Neuron (in vitro differentiated cells): ENCODE data around the gene MYMX.
"Not testable (repeated sequence)": the region's sequence is repeated elsewhere in the genome, so short reads cannot be mapped to it uniquely, and the experiment has no call there.

Experiments used
- H2AFZ ChIP-seq: one replicate; pipeline ENCODE4 v1.6.1; 2013; ENCODE audit warnings: low read depth, mild to moderate bottlenecking, inconsistent platforms, low read length, moderate library complexity
- H3K27me3 ChIP-seq: one replicate; pipeline ENCODE4 v1.6.1; 2013; ENCODE audit warnings: low read length; ENCODE audit not compliant: insufficient read depth
- H3K36me3 ChIP-seq: one replicate; pipeline ENCODE4 v1.6.1; 2013; ENCODE audit warnings: low read length; ENCODE audit not compliant: insufficient read depth
- H3K4me1 ChIP-seq: one replicate; pipeline ENCODE4 v1.6.1; 2013; ENCODE audit warnings: low read length; ENCODE audit not compliant: insufficient read depth
- H3K4me3 ChIP-seq: 2 replicates; pipeline ENCODE4 v1.5.1; 2013; ENCODE audit warnings: mild to moderate bottlenecking, low read length, moderate library complexity
- H3K9me3 ChIP-seq: one replicate; pipeline ENCODE4 v1.6.1; 2013; ENCODE audit warnings: low read length

The MYMX gene

GRCh38 chr6:44193307-44193910 lies 23.3 kb upstream of the MYMX start:
- H3K9me3 ChIP-seq: no peaks in the 10 kb centered on the region
- H2AFZ ChIP-seq: no peak overlapping the region
- H3K4me3 ChIP-seq: no peak overlapping the region
- H3K4me1 ChIP-seq: no peaks in the 10 kb centered on the region
- H3K36me3 ChIP-seq: no peaks in the 10 kb centered on the region
- H3K27me3 ChIP-seq: peaks cover 5% of the 10 kb centered on the region

GRCh38 chr6:44194326-44194725 lies 22.4 kb upstream of the MYMX start:
- Histone ChIP-seq H3K4me1 (no peaks in the 10 kb centered on the region), H3K36me3 (no peaks in the 10 kb centered on the region), H3K27me3 (peaks cover 5% of the 10 kb centered on the region), H3K4me3 (no peak overlapping the region), H3K9me3 (no peaks in the 10 kb centered on the region), H2AFZ (no peak overlapping the region)

GRCh38 chr6:44196351-44196750 lies 20.4 kb upstream of the MYMX start:
- not testable (repeated sequence) for H3K9me3 ChIP-seq, H3K27me3 ChIP-seq, H3K4me1 ChIP-seq, H3K36me3 ChIP-seq, H3K4me3 ChIP-seq, H2AFZ ChIP-seq

GRCh38 chr6:44198684-44199083 lies 18.0 kb upstream of the MYMX start:
- Histone ChIP-seq H3K9me3 (no peaks in the 10 kb centered on the region), H3K4me3 (no peak overlapping the region), H2AFZ (no peak overlapping the region)

GRCh38 chr6:44199883-44200282 lies 16.8 kb upstream of the MYMX start:
- Histone ChIP-seq H3K36me3 (no peaks in the 10 kb centered on the region), H3K4me1 (no peaks in the 10 kb centered on the region), H3K27me3 (no peaks in the 10 kb centered on the region), H3K4me3 (no peak overlapping the region), H2AFZ (no peak overlapping the region), H3K9me3 (no peaks in the 10 kb centered on the region)

More at GRCh38 chr6:44198684-44199083, 18.0 kb upstream of the MYMX start:
- no peaks in the 10 kb centered on the region for H3K36me3 ChIP-seq
- peaks cover 5% of the 10 kb centered on the region for H3K27me3 ChIP-seq
- no peaks in the 10 kb centered on the region for H3K4me1 ChIP-seq

GRCh38 chr6:44201200-44201599 lies 15.5 kb upstream of the MYMX start:
- Histone ChIP-seq H3K4me3 (no peak overlapping the region), H3K36me3 (no peaks in the 10 kb centered on the region)

GRCh38 chr6:44201638-44202303 lies 15.0 kb upstream of the MYMX start:
- H2AFZ ChIP-seq: no peak overlapping the region
- no peaks in the 10 kb centered on the region for H3K4me1 ChIP-seq
- H3K9me3 ChIP-seq: no peaks in the 10 kb centered on the region
- H3K27me3 ChIP-seq: no peaks in the 10 kb centered on the region
- H3K36me3 ChIP-seq: no peaks in the 10 kb centered on the region
- no peak overlapping the region for H3K4me3 ChIP-seq

More at GRCh38 chr6:44201200-44201599, 15.5 kb upstream of the MYMX start:
- Histone ChIP-seq H3K4me1 (no peaks in the 10 kb centered on the region), H3K27me3 (no peaks in the 10 kb centered on the region), H3K9me3 (no peaks in the 10 kb centered on the region), H2AFZ (no peak overlapping the region)

GRCh38 chr6:44202332-44202971 lies 14.3 kb upstream of the MYMX start:
- Histone ChIP-seq H3K4me1 (no peaks in the 10 kb centered on the region), H3K4me3 (no peak overlapping the region), H3K36me3 (no peaks in the 10 kb centered on the region), H2AFZ (no peak overlapping the region), H3K27me3 (no peaks in the 10 kb centered on the region), H3K9me3 (no peaks in the 10 kb centered on the region)

GRCh38 chr6:44202972-44203750 lies 13.6 kb upstream of the MYMX start:
- H3K36me3 ChIP-seq: no peaks in the 10 kb centered on the region
- H3K9me3 ChIP-seq: no peaks in the 10 kb centered on the region
- H2AFZ ChIP-seq: no peak overlapping the region
- H3K4me1 ChIP-seq: no peaks in the 10 kb centered on the region
- no peaks in the 10 kb centered on the region for H3K27me3 ChIP-seq
- H3K4me3 ChIP-seq: no peak overlapping the region

GRCh38 chr6:44203955-44204354 lies 12.8 kb upstream of the MYMX start:
- Histone ChIP-seq H3K27me3 (no peaks in the 10 kb centered on the region), H3K9me3 (no peaks in the 10 kb centered on the region), H3K36me3 (no peaks in the 10 kb centered on the region), H3K4me1 (no peaks in the 10 kb centered on the region), H3K4me3 (no peak overlapping the region), H2AFZ (no peak overlapping the region)

- Histone ChIP-seq H3K9me3 (no peaks in the 10 kb centered on the region), H3K4me3 (no peak overlapping the region), H3K27me3 (no peaks in the 10 kb centered on the region), H3K4me1 (no peaks in the 10 kb centered on the region), H2AFZ (no peak overlapping the region), H3K36me3 (no peaks in the 10 kb centered on the region)
Measured at GRCh38 chr6:44207966-44208365, 8.8 kb upstream of the MYMX start.

- no peak overlapping the region for H2AFZ ChIP-seq
- H3K36me3 ChIP-seq: no peaks in the 10 kb centered on the region
- no peaks in the 10 kb centered on the region for H3K4me1 ChIP-seq
- no peak overlapping the region for H3K4me3 ChIP-seq
- no peaks in the 10 kb centered on the region for H3K9me3 ChIP-seq
- H3K27me3 ChIP-seq: no peaks in the 10 kb centered on the region
Measured at GRCh38 chr6:44211284-44211683, 5.4 kb upstream of the MYMX start.

GRCh38 chr6:44214307-44214706 lies 2.4 kb upstream of the MYMX start:
- Histone ChIP-seq H3K9me3 (no peaks in the 10 kb centered on the region), H3K36me3 (no peaks in the 10 kb centered on the region), H3K27me3 (no peaks in the 10 kb centered on the region), H2AFZ (no peak overlapping the region), H3K4me1 (peaks cover 17% of the 10 kb centered on the region), H3K4me3 (no peak overlapping the region)
